Measurements from ENCODE around the gene PTPN3.
"Not testable (repeated sequence)": the region's sequence is repeated elsewhere in the genome, so short reads cannot be mapped to it uniquely, and the experiment has no call there.

PTPN3 gene

GRCh38 chr9:109346904-109347303, 151.2 kb downstream of the PTPN3 start:
- TF ChIP-seq CTCF (IDR thresholded peaks at IDR 0.05; ENCODE audit: control insufficient read depth, insufficient read depth, low read depth, low read length, missing control alignments), result no peak
- DNase-seq (ENCODE audit: low read depth), result no peak

GRCh38 chr9:109344866-109345265, 153.2 kb downstream of the PTPN3 start:
- H3K4me3 ChIP-seq (ENCODE audit: control insufficient read depth, low read depth, low read length), result no peak overlapping the region
- no peak for TF ChIP-seq CTCF (IDR thresholded peaks at IDR 0.05; ENCODE audit: control insufficient read depth, insufficient read depth, low read depth, low read length, missing control alignments)
- no peak for DNase-seq (ENCODE audit: low read depth)

More at GRCh38 chr9:109346904-109347303, 151.2 kb downstream of the PTPN3 start:
- no peak overlapping the region for H3K4me3 ChIP-seq (ENCODE audit: control insufficient read depth, low read depth, low read length)

- H3K4me3 ChIP-seq (ENCODE audit: control insufficient read depth, low read depth, low read length), result no peak overlapping the region
- no peak for DNase-seq (ENCODE audit: low read depth)
- TF ChIP-seq CTCF (IDR thresholded peaks at IDR 0.05; ENCODE audit: control insufficient read depth, insufficient read depth, low read depth, low read length, missing control alignments), result no peak
Observed at GRCh38 chr9:109342878-109343277, 155.2 kb downstream of the PTPN3 start.

GRCh38 chr9:109341561-109341960, 156.5 kb downstream of the PTPN3 start:
- H3K4me3 ChIP-seq (ENCODE audit: control insufficient read depth, low read depth, low read length), result no peak overlapping the region
- TF ChIP-seq CTCF (IDR thresholded peaks at IDR 0.05; ENCODE audit: control insufficient read depth, insufficient read depth, low read depth, low read length, missing control alignments), result no peak
- DNase-seq (ENCODE audit: low read depth), result no peak

GRCh38 chr9:109340979-109341378, 157.1 kb downstream of the PTPN3 start:
- not testable (repeated sequence) for DNase-seq (ENCODE audit: low read depth); H3K4me3 ChIP-seq (ENCODE audit: control insufficient read depth, low read depth, low read length)

GRCh38 chr9:109336409-109336808, 161.7 kb downstream of the PTPN3 start:
- TF ChIP-seq CTCF (IDR thresholded peaks at IDR 0.05; ENCODE audit: control insufficient read depth, insufficient read depth, low read depth, low read length, missing control alignments), result no peak
- DNase-seq (ENCODE audit: low read depth), result no peak
- no peak overlapping the region for H3K4me3 ChIP-seq (ENCODE audit: control insufficient read depth, low read depth, low read length)

- no peak overlapping the region for H3K4me3 ChIP-seq (ENCODE audit: control insufficient read depth, low read depth, low read length)
- TF ChIP-seq CTCF (IDR thresholded peaks at IDR 0.05; ENCODE audit: control insufficient read depth, insufficient read depth, low read depth, low read length, missing control alignments), result no peak
- DNase-seq (ENCODE audit: low read depth), result no peak
Observed at GRCh38 chr9:109335929-109336328, 162.2 kb downstream of the PTPN3 start.
